Vein endothelial cell (primary cell): ENCODE results near the gene C2CD2. TPM values are rescaled to one million over a fixed set of nuclear protein-coding genes. Genes with fewer than 3 reads are reported as not detected.

Experiments used
- small RNA-seq: library from RNA; depleted of rRNA; stranded (forward); fragments of <200 nt; gene quantifications from one replicate; pipeline ENCODE3, GENCODE V24; 2012
- total RNA-seq: library from RNA; depleted of rRNA; stranded (reverse); fragments of >200 nt; gene quantifications from 2 replicates; pipeline ENCODE4 v1.2.3, GENCODE V29; 2012

The C2CD2 gene
- total RNA-seq = 36.3 and 48.3 TPM in 2 replicates

GRCh38 chr21:41953831-41954653 lies at the start of gene C2CD2:
Gene C2CD2 (minus strand): TSS chr21:41954018. CDS start chr21:41953648, 370 bp downstream.

GRCh38 chr21:41879190-41879998 lies 74.4 kb downstream of the C2CD2 start, which contains the start of gene PRDM15:
Gene PRDM15 (minus strand): TSS chr21:41879344. CDS start chr21:41860363, 18,981 bp downstream.

Small RNA genes lying within 50 kb of the gene (small RNA-seq; reads per million reads assigned to genes)
- gene RF00334 = 6.2 reads per million, percentile 94 among the genes with 10 or more reads in this experiment

Other genes with a start within 250 kb of the C2CD2 start
- gene RIPK4, start 187.0 kb downstream of the C2CD2 start, total RNA-seq = under 0.01 and 0.33 TPM in 2 replicates
- gene PRDM15, start 74.7 kb downstream of the C2CD2 start, total RNA-seq = 5.6 and 6.5 TPM in 2 replicates
- gene ZBTB21, start 56.3 kb upstream of the C2CD2 start, total RNA-seq = 9.8 and 10.0 TPM in 2 replicates
- not detected in 2 replicates for gene UMODL1, start 117.3 kb upstream of the C2CD2 start, total RNA-seq